Suppressor macrophage (primary cell): Measurements from ENCODE around the gene OSMR.
A peak's percentile ranks its signal among the peaks of the same experiment; 100 is the strongest.
"Not testable (repeated sequence)": the region's sequence is repeated elsewhere in the genome, so short reads cannot be mapped to it uniquely, and the experiment has no call there.

Source experiments
- DNase-seq, 4 experiments: peaks; one replicate each; pipeline ENCODE4 v3.0.0-alpha.2; 2020 to 2022

The OSMR gene

DNA sequence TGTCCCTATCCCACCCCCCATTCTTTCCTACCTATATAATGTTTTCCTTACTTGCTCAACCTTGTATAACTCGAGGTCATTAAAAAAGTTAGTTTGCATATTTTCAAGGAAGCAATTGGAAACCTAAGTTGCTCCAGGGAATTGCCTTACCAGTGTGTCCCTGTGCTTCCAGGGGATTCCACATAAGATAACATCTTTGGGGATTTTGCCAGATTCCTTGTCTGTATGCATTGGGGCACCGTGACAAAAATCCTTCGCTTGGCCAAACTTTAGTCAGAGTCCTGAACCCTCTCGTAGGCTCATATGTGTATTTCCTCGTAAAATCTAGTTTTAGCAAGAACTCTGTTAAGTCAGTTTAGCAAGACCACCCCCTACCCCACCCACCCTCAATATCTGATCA is 14.7 kb upstream of the OSMR start:
- DNase-seq: no peak

- peak in 3 of 4 experiments; percentile 23 to 54 (median 24) for DNase-seq
Observed at GRCh38 chr5:38831909-38832308, 13.9 kb upstream of the OSMR start.

DNA sequence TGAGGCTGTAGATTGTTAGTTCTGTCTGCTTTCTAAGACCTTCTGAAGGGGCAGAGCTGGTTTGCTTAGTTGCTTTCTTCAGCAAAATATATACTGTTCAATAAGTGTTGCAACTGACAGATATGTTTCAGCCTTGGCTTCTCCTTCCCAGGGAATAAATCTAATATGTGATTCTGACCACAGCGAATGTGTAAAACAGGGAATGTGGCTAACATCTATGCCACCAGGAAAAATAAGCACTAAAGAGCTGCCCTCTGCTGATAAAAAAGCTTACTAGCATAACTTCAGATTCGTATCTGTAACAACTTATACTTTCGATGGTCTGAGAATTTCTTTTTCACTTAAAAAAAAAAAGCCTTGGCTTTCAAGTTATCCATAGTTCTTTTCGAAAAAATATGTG is 13.0 kb upstream of the OSMR start:
- DNase-seq: no peak

DNA sequence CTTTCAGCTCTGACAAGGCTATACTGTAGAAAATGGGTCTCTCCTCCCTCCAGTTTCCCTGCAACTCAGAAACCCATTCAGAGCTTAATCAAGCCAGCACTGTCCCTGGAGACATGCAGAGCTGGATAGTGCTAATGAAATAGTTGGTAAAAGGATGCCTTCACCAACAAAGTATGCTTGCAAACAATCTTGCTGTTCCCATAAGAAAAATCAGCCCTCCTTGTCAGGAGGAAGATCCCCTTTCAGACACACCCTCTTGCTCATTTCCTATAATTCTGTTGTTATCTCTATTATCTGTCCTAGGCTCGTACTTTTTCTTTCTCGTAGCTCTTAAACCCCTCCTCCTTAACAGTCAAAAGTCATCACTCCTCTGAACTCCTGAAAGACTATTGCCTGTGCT is 9.9 kb upstream of the OSMR start:
- no peak for DNase-seq

GRCh38 chr5:38837416-38837815 is 8.4 kb upstream of the OSMR start:
- no peak for DNase-seq

- DNase-seq: no peak
Observed at GRCh38 chr5:38837932-38838331, 7.9 kb upstream of the OSMR start.

GRCh38 chr5:38843665-38844064 is 2.1 kb upstream of the OSMR start:
- no peak for DNase-seq

DNA sequence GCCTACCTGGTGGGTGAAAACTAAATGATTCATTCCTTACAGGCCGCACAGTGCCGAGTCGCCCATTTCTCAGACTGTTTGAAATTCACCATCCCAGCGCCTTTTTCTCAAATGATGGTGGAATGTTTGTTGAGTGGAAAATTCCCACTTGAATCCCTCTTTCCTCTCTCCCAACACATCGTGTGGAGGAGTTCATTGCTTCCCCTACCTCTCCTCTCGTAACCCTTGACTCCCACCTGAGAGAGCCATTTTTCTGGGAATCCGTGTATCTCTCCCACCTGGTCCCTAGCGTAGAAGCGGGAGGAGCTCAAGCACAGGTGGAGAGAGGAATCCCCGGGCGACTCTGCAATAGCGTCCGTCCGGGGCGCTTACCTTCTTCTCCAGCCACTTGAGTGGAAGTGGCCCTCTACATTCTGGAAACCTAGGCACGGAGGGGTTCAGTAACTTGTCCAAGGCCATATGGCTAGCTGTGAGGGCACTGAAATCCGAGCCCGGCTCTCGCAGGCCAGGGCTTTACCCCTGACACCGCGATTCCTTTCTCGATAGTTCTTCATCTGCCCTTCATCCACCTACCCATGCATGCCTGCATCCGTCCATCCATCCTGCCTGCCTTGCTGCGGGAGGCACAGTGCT is 683 bp downstream of the OSMR start:
- DNase-seq: no peak

- DNase-seq: no peak
Observed at GRCh38 chr5:38847559-38848347, 1.9 kb downstream of the OSMR start.

DNA sequence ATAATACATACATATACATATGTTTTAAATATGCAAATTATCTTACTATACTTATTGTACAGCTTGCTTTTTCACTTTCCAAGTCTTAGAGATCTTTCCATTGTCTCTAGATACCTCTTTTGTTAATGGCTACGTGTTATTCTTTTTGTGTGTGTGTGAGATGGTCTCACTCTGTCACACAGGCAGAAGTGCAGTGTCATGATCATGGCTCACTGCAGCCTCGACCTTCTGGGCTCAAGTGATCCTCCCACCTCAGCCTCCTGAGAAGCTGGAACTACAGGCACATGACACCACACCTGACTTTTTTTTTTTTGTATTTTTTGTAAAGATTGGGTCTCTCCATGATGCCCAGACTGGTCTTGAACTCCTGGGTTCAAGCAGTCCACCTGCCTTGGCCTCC is 2.8 kb downstream of the OSMR start:
- DNase-seq: no peak

- DNase-seq: not testable (repeated sequence)
Observed at GRCh38 chr5:38851640-38852039, 5.8 kb downstream of the OSMR start.

DNA sequence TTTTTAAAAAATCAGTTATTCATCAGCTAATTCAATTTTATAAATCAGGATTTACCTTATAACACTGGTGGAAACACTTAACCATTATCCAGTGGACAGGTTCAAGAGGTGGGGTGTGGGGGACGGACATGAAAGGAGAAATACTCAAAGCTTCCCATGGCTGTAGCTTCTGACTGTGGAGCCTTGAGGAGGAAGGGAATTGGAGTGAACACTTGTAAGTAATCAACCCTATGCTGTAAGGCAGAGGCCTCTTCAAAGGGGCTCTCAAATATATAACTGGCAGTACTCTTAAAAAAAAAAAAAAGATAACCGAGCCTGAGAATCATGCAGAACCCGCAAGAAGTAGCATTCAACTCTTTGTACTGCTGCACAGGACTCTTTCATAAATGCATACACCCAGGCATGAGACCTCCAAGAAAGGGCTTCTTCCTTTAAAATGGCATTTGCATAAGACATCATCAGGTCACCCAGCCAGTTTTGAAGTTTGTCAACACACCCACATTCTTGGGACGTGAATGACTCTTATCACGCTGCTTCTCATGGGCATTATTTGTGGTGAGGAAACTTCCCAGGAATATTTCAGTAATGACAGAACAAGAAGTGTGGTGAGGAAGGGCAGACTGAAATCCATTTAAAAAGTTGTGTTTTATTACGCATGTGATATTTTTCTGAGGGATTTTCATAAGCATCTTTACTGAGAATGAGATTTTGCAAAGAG is 8.1 kb downstream of the OSMR start:
- no peak for DNase-seq

DNA sequence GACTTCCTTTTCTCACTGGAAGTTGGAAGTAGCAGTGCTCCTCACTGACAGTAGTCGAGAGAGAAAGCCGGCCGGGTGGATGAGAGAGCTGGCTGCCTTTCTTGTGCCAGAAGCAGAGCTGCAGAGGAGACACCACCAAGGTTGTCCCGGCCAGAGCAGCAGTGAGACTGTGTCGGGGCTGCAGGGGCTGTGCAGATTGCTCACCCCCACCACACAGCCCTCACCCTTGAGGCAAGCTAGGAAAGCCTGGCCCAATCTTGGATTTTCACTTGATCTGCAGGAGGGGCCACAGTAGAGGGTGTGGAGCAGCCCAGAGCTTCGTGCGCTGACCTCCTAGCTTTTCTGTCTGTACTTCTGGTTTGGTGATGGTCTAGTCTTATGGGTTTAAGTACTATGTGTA is 9.1 kb downstream of the OSMR start:
- DNase-seq: no peak

DNA sequence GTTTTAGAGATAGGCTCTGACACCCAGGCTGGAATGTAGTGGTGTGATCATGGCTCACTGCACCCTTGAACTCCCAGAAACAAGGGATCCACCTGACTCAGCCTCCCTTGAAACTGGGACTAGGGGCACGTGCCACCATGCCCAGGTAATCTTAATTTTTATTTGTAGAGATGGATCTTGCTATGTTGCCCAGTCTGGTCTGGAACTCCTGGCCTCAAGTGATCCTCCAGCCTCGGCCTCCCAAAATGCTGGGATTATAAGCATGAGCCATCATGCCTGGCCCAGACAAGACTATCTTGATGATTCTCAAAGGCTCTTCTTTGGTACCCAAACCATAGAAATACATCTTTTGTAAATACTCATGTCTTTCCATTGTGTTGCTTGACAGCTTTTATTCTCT is 10.8 kb downstream of the OSMR start:
- no peak for DNase-seq

GRCh38 chr5:38858839-38859238 is 13.0 kb downstream of the OSMR start:
- no peak for DNase-seq

DNA sequence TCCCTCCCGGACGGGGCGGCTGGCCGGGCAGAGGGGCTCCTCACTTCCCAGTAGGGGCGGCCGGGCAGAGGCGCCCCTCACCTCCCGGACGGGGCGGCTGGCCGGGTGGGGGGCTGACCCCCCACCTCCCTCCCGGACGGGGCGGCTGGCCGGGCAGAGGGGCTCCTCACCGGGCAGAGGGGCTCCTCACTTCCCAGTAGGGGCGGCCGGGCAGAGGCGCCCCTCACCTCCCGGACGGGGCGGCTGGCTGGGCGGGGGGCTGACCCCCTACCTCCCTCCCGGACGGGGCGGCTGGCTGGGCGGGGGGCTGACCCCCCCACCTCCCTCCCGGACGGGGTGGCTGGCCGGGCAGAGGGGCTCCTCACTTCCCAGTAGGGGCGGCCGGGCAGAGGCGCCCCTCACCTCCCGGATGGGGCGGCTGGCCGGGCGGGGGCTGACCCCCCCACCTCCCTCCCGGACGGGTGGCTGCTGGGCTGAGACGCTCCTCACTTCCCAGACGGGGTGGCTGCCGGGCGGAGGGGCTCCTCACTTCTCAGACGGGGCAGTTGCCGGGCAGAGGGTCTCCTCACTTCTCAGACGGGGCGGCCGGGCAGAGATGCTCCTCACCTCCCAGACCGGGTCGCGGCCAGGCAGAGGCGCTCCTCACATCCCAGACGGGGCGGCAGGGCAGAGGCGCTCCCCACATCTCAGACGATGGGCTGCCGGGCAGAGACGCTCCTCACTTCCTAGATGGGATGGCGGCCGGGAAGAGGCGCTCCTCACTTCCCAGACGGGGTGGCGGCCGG is 16.4 kb downstream of the OSMR start:
- DNase-seq: not testable (repeated sequence)

- no peak for DNase-seq
Observed at GRCh38 chr5:38866362-38867031, 20.7 kb downstream of the OSMR start.

GRCh38 chr5:38867032-38867398 is 21.2 kb downstream of the OSMR start:
- no peak for DNase-seq

- DNase-seq: no peak
Observed at GRCh38 chr5:38867416-38867815, 21.6 kb downstream of the OSMR start.

GRCh38 chr5:38870595-38870994 is 24.8 kb downstream of the OSMR start:
- no peak for DNase-seq

DNA sequence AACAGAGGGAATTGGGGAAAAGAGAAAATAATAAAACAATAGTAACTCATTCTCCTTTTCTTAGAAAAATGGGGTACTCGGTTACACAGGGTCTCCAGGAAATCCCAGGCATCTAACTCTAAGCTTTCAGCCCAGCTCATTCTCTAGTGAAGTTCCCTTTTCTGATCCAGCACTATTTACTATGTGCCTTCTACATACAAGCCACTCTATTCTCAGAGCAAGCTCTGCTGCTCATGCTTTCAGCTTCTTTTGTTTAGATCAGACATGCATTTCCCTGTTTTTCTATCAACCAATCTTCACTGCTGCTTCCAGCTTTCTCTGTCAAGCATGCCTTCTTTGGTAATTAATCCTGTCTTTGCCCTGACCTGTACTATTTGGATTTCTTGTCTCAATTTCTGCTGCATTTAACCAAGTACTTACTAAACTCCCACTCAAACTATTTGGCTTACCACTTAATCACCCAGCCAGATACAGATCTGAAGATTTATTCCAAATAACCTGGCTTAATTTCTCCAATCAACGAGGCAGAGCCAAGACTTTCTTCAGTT is 25.3 kb downstream of the OSMR start:
- no peak for DNase-seq
